ENCODE results near the gene NAE1.

DNA sequence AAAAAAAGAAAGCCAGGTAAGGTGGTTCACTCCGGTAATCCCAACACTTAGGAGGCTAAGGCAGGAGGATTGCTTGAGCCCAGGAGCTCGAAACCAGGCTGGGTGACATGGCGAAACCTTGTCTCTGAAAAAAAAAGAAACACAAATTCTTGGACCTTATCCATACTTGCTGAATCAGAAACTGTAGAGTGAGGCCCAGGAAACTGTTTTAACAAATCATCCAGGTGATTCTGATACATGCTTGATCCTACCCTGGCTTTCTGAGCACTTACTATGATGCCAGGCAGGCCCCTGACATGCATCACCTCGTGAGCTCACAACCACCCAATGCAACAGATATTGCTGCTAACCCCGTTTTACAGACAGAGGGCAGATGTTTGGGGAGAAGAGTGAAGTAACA, 4.0 kb upstream of the NAE1 start:
- TF ChIP-seq, protein P1, sequence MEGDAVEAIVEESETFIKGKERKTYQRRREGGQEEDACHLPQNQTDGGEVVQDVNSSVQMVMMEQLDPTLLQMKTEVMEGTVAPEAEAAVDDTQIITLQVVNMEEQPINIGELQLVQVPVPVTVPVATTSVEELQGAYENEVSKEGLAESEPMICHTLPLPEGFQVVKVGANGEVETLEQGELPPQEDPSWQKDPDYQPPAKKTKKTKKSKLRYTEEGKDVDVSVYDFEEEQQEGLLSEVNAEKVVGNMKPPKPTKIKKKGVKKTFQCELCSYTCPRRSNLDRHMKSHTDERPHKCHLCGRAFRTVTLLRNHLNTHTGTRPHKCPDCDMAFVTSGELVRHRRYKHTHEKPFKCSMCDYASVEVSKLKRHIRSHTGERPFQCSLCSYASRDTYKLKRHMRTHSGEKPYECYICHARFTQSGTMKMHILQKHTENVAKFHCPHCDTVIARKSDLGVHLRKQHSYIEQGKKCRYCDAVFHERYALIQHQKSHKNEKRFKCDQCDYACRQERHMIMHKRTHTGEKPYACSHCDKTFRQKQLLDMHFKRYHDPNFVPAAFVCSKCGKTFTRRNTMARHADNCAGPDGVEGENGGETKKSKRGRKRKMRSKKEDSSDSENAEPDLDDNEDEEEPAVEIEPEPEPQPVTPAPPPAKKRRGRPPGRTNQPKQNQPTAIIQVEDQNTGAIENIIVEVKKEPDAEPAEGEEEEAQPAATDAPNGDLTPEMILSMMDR (IDR thresholded peaks at IDR 0.05) = no peak
- no peak for TF ChIP-seq POLR2A (IDR thresholded peaks at IDR 0.05)
